HG03520 (cell line): ENCODE results near the gene TGFBR3L.
"Not testable (repeated sequence)": the region's sequence is repeated elsewhere in the genome, so short reads cannot be mapped to it uniquely, and the experiment has no call there.

Experiments
- ATAC-seq: cut with Tn5 transposase; IDR thresholded peaks from one replicate; pipeline ENCODE4 v1.9.1; 2021; ENCODE audit warnings: mild to moderate bottlenecking, moderate library complexity; ENCODE audit not compliant: unreplicated experiment

The TGFBR3L gene

DNA sequence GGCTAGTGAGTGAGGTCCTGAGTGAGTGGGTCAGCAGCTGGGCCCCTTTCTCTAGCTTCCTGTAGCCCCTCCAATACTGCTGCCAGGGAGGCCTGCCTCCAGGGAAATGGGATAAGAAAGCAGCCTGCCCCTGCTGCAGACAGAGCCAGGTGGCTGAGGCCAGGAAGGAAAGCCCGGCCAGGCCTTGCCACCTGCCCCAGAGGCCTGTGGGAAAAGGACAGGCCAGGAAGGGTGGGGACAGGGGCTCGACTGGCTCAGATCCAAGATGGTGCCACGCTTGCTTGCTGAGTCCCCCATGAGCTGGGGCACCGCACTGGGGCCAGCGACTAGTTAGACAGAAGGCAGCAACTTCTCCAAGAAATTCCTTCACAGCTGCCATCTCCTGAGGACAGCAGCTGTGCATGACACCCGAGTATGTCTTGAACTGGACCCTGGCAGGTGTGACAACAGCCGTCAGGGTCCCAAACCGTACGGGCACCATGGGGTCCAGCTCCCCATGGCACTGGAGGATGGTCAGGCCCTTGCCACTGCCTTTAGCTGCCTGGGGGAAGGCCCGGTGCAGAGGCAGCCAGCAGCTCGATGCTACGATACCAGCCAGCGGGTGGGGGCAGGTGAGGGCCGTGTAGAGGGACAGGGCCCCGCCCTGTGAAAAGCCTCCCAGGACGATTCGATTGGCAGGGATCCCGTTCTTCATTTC is 35.4 kb upstream of the TGFBR3L start:
- ATAC-seq: no peak

DNA sequence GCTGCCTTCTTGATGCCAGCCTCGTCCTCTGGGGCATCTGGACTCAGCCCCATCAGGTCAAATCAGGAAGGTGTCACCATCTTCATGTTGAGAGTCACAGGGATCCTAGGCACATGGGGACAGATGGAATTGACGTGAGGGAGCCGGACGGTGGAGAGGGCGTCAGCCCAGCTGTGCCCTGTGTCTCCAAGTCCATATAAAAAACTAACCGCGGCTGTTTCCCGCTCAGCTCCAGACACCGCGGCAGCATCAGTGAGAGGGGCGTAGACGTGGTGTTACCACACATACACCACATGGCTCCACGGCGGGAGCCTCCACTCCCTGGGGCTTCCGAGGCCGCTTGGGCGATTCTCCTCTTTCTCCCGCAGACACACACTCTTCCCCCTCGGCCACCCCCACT is 34.8 kb upstream of the TGFBR3L start:
- ATAC-seq: no peak

DNA sequence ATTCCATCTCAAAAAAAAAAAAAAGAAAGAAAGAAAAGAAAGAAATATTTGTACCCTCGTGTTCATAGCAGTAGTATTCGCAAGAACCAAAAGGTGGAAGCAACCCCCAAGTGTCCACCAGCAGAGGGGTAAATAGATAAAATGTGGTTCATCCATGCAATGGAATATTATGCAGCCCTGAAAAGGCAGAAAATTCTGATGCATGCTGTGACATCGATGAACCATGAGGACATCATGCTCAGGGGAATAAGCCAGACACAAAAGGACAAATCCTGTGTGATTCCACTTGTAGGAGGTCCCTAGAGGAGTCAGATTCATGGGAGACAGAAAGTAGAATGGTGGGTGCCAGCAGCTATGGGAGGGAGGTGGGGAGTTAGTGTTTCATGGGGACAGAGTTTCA is 32.7 kb upstream of the TGFBR3L start:
- ATAC-seq: no peak

DNA sequence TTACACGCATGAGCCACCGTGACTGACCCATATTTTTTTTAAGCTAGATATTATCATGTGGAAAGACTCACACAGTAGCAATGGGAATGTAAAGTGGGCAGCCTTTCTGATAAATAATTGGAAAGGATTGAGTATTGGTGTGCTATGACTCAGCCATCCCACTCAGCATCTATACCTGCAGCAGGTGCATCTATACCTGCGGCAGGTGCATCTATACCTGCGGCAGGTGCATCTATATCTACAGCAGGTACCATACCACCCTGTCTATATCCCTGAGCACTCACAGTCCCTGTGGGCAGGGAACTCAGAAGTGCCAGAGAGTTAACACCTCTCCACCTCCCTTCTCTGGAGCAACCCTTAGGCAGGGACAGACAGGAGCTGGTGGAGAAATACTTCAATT is 31.5 kb upstream of the TGFBR3L start:
- ATAC-seq: no peak

DNA sequence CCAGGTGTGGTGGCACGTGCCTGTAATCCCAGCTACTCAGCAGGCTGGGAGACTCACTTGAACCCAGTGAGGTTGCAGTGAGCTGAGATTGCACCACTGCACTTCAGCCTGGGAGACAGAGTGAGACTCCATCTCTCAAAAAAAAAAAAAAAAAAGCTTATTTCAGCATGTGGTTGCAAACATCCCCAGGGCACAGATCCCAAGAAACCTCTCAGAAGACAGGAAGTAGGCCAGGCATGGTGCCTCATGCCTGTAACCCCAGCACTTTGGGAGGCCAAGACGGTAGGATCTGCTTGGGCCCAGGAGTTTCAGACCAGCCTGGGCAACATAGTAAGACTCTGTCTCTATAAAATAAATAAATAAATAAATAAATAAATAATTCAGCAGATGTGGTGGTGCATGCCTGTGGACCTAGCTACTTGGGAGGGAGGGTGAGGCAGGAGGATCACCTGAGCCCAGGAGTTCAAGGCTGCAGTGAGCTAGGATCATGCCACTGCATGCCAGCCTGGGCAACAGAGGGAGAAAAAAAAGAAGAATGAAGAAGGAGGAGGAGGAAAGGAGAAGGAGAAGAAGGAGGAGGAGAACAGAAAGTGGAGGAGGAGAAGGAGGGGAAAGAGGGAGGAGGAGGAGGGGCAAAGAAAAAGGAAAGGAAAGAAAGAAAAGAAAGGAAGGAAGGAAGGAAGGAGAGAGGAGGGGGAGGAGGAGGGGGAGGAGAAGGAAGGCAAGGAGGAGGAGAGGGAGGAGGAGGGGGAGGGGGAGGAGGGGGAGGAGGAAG is 30.6 kb upstream of the TGFBR3L start:
- ATAC-seq: no peak

DNA sequence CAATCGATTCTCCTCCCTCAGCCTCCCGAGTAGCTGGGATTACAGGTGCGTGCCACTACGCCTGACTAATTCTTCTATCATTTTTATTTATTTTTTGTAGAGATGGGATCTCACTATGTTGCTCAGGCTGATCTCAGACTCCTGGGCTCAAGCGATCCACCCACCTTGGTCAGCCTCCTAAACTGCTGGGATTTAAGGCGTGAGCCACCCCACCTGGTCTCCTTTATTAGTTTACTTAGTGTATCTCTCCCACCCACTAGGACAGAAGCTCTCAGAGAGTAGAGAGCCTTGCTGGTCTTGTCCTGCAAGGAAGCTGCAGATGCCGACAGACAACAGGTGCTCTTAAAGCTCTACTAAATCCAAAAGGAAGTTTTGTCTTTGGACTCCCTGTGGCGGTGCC is 28.8 kb upstream of the TGFBR3L start:
- no peak for ATAC-seq

DNA sequence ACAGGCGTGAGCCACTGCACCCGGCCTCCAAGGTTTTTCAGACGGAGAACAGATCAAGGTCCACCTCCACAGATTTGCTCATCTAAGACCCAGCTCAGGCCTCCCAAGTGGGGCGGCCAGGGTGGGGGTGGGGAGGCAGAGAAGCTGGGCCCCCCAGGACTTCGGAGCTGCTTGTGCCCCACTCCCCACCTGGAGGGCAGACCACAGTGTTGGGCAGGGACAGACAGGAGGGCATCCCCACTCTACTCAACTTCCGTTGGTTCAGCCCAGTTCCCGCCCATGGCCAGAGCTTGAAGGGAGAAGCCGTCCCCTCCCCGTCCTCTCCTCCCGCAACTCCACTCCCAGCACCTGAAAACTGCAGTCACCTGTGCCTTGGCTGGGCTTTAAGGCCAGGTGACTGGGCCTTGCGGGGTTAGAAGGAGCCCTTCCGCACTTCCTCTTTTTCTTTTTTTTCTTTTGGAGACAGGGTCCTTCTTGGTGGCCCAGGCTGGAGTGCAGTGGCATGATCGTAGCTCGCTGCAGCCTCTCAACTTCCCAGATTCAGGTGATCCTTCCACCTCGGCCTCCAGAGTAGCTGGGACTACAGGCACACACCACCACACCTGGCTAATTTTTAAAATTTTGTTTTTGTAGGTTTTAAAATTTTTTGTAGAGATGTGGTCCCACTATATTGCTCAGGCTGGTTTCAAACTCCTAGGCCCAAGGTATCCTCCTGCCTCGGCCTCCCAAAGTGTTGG is 27.1 kb upstream of the TGFBR3L start:
- ATAC-seq: no peak

DNA sequence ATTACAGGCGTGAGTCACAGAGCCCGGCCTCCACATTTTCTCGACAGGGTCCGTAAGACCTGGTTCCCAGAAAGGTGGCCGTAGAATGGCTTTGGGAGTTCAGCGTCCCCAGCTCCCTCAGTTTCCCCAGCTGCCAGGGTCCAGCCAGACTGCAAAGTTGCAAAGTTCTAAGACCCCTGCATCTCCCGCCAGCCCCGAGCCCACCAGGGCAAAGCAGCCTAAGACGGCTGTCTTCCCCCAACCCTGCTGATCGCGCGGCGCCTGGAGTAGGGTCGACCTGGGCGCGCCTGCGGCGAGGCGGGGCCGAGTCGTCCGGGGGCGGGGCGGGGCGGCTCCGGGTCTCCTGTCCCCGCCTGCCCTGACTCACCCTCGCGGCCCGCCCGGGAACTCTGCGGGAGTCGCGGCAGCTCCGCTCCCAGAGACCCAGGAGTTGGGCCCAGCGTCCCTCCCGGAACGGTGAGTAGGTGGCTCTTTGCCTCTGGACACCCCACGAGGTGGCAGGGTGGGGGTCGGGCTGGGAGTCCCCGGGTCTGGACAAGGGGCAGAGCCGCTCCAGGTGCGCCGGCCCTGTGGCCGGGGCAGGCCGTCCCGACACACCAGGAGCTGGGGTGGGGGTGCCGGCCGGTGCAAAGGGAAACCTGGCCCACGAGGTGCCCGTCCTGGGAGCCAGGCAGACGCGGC is 26.3 kb upstream of the TGFBR3L start, which contains the start of gene LRRC8E:
Gene LRRC8E (plus strand): TSS at position 366 of the 681 bp plus-strand sequence. CDS start 7,094 bp downstream, outside the sequence.
- no peak for ATAC-seq

DNA sequence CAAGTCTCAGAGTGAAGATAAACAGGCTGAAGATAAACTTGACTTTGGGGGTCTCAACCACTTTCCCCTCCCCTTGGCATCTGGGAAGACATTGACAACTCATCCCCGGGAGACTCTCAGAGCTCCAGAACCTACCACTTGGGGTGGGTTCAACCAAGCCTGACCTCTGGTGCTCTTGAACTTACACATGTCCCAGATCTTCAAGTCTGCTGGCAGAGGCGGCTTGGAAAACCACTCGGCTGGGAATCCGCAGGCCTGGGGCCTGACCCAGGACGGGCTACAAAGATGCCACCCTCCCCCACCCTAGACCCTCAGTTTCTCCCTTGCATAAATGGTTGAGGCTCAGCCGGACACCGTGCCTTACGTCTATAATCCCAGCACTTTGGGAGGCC is 25.8 kb upstream of the TGFBR3L start:
- ATAC-seq: no peak

DNA sequence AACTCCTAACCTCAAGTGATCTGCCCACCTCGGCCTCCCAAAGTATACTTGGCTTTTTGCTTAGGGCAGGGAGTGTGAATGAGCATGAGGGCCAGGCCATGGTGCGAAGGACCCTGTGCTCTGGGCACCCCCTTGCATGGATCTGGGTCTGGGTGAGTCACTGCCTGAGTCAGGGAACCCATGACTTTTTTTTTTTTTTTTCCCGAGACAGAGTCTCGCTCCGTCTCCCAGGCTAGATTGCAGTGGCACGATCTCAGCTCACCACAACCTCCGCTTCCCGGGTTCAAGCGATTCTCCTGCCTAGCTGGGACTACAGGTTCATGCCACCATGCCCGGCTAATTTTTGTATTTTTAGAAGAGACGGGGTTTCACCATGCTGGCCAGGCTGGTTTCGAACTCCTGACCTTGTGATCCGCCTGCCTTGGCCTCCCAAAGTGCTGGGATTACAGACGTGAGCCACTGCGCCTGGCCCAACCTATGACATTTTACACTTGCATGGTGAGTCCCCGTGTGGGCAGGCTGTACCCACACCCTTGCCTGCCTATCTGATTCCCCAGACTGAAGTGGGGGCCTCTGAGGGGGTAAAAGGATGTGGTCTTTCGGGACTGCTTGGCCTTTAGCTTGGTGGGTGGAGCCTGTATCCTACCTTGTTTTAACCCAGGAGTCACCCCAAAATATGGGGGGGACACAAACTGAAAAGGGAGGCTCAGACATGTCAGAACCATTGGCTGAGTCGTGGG is 21.1 kb upstream of the TGFBR3L start:
- not testable (repeated sequence) for ATAC-seq

DNA sequence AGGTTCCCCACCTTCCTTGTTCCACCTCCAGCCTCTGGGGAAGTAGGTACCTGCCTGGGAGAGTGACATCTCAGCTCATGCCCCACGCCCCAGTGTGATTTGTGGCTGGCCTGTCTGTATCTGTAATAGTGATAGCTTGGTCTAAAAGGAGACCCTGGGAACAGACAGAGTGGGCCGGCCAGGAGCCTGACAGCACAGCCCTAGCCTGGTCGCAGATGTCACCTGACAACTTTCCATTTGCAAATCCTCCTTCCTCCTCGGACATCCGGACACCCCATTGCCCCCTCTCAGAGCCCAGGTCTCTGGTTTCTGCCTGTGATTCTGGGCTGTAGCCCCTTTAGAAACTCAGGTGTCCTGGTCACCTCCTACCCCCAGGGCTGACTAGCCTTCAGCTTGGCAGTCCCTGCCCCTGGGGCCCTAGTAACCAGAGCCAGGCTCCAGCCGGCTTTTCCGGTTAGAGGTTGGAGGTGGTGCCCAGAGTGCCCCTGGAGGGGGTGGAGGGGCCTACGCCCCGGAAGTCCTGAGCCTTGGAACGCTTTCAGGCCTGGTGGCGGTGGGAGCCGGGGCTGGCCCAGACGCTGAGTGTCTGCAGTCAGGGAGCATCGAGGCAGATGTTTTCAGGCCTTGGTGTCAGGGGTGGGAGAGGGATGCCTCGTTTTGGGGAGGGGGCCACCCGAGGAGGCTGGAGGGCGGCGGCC is 19.9 kb upstream of the TGFBR3L start:
- no peak for ATAC-seq

DNA sequence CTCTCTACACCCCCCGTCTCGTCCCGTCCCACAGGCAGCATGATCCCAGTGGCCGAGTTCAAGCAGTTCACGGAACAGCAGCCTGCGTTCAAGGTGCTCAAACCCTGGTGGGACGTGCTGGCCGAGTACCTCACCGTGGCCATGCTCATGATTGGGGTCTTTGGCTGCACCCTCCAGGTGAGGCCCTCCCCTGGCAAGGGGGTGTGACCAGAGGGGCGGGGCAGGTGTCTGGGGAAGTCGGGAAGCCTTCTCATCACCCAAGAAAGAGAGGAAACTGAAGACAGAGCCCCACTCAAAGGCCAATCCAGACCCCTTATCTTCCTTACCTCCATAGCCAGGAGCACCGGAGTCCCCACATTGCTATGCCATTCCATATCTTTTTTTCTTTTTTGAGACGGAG is 19.1 kb upstream of the TGFBR3L start:
- no peak for ATAC-seq

DNA sequence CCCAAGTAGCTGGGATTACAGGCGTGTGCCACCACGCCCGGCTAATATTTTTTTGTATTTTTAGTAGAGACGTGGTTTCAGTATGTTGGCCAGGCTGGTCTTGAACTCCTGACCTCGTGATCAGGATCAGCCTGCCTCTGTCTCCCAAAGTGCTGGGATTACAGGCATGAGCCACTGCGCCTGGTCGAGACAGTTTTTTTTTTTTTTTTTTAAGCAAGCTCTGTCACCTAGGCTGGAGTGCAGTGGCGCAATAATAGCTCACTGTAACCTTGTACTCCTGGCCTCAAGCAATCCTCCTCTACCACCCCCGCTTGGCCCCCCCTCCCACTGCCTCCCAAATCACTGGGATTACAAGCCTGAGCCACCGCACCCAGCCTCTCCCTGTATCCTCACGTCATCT is 17.3 kb upstream of the TGFBR3L start:
- no peak for ATAC-seq

DNA sequence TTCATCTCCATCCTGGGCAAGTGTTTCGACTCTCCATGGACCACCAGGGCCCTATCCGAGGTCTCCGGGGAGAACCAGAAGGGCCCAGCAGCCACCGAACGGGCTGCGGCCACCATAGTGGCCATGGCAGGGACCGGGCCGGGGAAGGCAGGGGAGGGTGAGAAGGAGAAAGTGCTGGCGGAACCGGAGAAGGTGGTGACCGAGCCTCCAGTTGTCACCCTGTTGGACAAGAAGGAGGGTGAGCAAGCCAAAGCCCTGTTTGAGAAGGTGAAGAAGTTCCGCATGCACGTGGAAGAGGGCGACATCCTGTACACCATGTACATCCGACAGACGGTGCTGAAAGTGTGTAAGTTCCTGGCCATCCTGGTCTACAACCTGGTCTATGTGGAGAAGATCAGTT is 15.7 kb upstream of the TGFBR3L start:
- ATAC-seq: no peak

DNA sequence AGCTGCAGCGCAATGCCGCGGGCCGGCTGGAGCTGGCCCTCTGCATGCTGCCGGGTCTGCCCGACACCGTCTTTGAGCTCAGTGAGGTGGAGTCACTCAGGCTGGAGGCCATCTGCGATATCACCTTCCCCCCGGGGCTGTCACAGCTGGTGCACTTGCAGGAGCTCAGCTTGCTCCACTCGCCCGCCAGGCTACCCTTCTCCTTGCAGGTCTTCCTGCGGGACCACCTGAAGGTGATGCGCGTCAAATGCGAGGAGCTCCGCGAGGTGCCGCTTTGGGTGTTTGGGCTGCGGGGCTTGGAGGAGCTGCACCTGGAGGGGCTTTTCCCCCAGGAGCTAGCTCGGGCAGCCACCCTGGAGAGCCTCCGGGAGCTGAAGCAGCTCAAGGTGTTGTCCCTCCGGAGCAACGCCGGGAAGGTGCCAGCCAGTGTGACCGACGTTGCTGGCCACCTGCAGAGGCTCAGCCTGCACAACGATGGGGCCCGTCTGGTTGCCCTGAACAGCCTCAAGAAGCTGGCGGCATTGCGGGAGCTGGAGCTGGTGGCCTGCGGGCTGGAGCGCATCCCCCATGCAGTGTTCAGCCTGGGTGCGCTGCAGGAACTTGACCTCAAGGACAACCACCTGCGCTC is 14.8 kb upstream of the TGFBR3L start:
- no peak for ATAC-seq

DNA sequence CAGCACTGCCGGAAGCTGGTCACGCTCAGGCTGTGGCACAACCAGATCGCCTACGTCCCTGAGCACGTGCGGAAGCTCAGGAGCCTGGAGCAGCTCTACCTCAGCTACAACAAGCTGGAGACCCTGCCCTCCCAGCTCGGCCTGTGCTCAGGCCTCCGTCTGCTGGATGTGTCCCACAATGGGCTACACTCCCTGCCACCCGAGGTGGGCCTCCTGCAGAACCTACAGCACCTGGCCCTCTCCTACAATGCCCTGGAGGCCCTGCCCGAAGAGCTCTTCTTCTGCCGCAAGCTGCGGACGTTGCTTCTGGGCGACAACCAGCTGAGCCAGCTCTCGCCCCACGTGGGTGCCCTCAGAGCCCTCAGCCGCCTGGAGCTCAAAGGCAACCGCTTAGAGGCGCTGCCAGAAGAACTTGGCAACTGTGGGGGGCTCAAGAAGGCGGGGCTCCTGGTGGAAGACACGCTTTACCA is 14.2 kb upstream of the TGFBR3L start:
- ATAC-seq: no peak

DNA sequence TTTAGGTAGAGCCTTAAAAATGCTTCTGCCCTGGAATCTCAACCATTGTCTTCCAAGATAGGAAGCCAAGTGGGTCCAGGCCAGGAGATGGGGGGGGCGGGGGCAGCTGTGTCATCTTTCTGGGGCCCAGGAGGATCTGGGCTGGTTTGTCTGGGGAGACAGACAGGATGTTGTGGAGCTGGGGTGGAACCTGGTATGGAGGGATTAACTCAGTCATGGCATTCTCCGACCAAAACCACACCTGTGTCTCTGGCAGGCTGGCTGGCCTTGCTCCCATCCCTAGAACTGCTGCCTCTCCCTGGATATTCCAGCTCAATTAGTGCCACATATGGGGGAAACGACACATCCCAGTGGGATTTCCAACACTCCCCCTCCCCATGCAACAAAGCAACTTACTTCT is 13.7 kb upstream of the TGFBR3L start:
- no peak for ATAC-seq

DNA sequence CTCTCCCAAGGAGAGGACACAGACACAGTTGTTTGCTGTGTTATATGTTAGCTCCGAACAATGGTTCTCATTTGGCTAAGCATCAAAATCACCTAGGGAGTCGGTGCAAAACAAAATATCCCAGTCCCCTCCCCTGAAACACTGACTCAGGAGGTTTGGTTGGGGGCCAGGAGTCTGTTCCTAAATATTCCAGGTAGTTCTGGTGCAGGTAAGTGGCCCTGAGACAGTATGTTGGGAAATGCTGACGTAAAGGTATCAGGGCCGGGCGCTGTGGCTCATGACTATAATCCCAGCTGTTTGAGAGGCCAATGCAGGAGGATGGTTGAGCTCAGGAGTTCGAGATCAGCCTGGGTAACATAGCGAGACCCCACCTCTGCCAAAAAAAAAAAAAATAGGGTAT is 13.3 kb upstream of the TGFBR3L start:
- ATAC-seq: no peak

DNA sequence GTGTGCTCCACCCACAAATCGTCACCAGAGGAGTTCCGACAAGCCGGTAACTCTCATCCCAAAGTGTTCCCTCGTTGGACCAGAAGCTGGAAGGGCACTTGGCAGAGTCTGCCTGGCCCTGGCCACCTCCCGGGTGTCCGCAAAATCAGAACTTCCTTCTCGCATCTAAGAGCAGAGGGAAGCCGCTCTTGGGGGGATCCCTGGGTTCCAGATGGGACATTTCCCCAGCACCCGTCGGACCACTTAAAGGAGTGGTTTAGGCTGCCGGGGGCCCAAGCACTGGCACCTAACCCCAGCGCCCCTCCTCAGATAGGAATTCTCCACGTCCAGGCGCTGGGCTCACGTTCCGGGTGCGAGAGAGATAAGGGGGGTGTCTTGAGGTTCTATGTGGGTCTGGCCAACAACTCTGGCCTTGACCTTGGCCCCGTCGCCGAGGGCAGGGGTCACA is 11.8 kb upstream of the TGFBR3L start:
- ATAC-seq: no peak
